K562 (cell line): ENCODE measurements around the gene ANTKMT. TPM values are rescaled to one million over a fixed set of nuclear protein-coding genes. Genes with fewer than 3 reads are reported as not detected.
A peak's percentile ranks its signal among the peaks of the same experiment; 100 is the strongest.

Experiments used
- ARID2 ChIP-seq: fragments of 450-650 bp; IDR thresholded peaks from 2 replicates; pipeline ENCODE4 v1.6.1; 2017; ENCODE audit warnings: antibody characterized with exemption, mild to moderate bottlenecking
- ARNT ChIP-seq, 2 experiments: fragments of 450-650 bp; IDR thresholded peaks; 2 replicates each; pipeline ENCODE4 v1.6.1; 2016; ENCODE audit warnings: mild to moderate bottlenecking in 1 of 2
- CBX2 ChIP-seq: fragments of 200-600 bp; sonication (generic); IDR thresholded peaks from one replicate; pipeline ENCODE4 v1.6.1; 2012; ENCODE audit warnings: mild to moderate bottlenecking, low read length, inconsistent platforms; ENCODE audit not compliant: insufficient read depth, poor library complexity, severe bottlenecking
- CBX3 ChIP-seq, 2 experiments: IDR thresholded peaks; 1 replicate in 1 of 2; 2 replicates in 1 of 2; pipeline ENCODE4 v1.6.1; 2012; ENCODE audit warnings: inconsistent platforms in 2 of 2, low read length in 2 of 2, borderline replicate concordance in 1 of 2, control low read depth in 1 of 2
- CHCHD3 ChIP-seq: fragments of 250-450 bp; sonication (Bioruptor Pico); IDR thresholded peaks from 2 replicates; pipeline ENCODE4 v2.1.2; 2022; ENCODE audit warnings: mild to moderate bottlenecking
- DPF2 ChIP-seq: fragments of 450-650 bp; IDR thresholded peaks from 2 replicates; pipeline ENCODE4 v1.6.1; 2016
- ETS2 ChIP-seq: IDR thresholded peaks from 2 replicates; pipeline ENCODE4 v1.6.1; 2016; ENCODE audit warnings: borderline replicate concordance, missing genetic modification characterization, mild to moderate bottlenecking, moderate library complexity, missing compliant biosample characterization; ENCODE audit not compliant: poor library complexity, severe bottlenecking
- FOXO4 ChIP-seq: fragments of 450-650 bp; formaldehyde crosslinking; IDR thresholded peaks from 2 replicates; pipeline ENCODE4 v1.4.0; 2020; ENCODE audit warnings: mild to moderate bottlenecking, moderate library complexity
- JUNB ChIP-seq: fragments of 450-650 bp; formaldehyde crosslinking; conservative IDR thresholded peaks from 2 replicates; pipeline ENCODE4 v1.4.0; 2020; ENCODE audit warnings: mild to moderate bottlenecking
- MECOM ChIP-seq: fragments of 250-450 bp; sonication (Bioruptor Pico); IDR thresholded peaks from 2 replicates; pipeline ENCODE4 v1.8.0; 2022; ENCODE audit warnings: inconsistent platforms
- NCOA6 ChIP-seq: fragments of 450-650 bp; IDR thresholded peaks from 2 replicates; pipeline ENCODE4 v1.6.1; 2017; ENCODE audit warnings: mild to moderate bottlenecking
- POLR3G ChIP-seq: IDR thresholded peaks from 2 replicates; pipeline ENCODE4 v1.6.1; 2011; ENCODE audit not compliant: insufficient read length, insufficient replicate concordance; ENCODE audit errors: extremely low read depth
- PREB ChIP-seq: sonication (generic); formaldehyde crosslinking; IDR thresholded peaks from 2 replicates; pipeline ENCODE4 v1.8.1; 2023; ENCODE audit warnings: mild to moderate bottlenecking, missing genetic modification reagents
- RHOXF2B ChIP-seq: fragments of 250-450 bp; sonication (Bioruptor Pico); conservative IDR thresholded peaks from 2 replicates; pipeline ENCODE4 v1.5.1; 2021
- SOX6 ChIP-seq: fragments of 450-650 bp; IDR thresholded peaks from 2 replicates; pipeline ENCODE4 v1.6.1; 2014; ENCODE audit warnings: mild to moderate bottlenecking
- THAP12 ChIP-seq: fragments of 250-450 bp; sonication (Bioruptor Pico); IDR thresholded peaks from 2 replicates; pipeline ENCODE4 v1.9.0; 2021; ENCODE audit warnings: mild to moderate bottlenecking, inconsistent platforms
- XRCC4 ChIP-seq: IDR thresholded peaks from one replicate; pipeline ENCODE4 v1.6.1; 2011; ENCODE audit not compliant: insufficient read depth, insufficient read length; ENCODE audit errors: extremely low read depth
- ZNF277 ChIP-seq: fragments of 250-450 bp; sonication (Bioruptor Pico); IDR thresholded peaks from 2 replicates; pipeline ENCODE4 v1.8.0; 2022; ENCODE audit warnings: inconsistent platforms, mild to moderate bottlenecking, moderate library complexity, borderline replicate concordance
- polyA plus RNA-seq, 8 experiments: library from polyadenylated mRNA; depleted of rRNA in 4 of 8; stranded (reverse) in 5 of 8; unstranded in 3 of 8; fragments of >200 nt; fragmentation: Nextera tagmentation in 2 of 8; fragmentation: Illumina TruSeq in 1 of 8; extraction: Ambion mirVana in 2 of 8; extraction: Trizol in 1 of 8; gene quantifications; 2 replicates each; pipeline versions ENCODE4 v1.2.1 to v1.2.3, GENCODE V29; 2011 to 2014; ENCODE audit warnings: inconsistent platforms in 1 of 8, missing spikeins in 1 of 8
- total RNA-seq, 7 experiments: library from RNA; depleted of rRNA in 6 of 7; stranded (reverse); fragments of >200 nt in 6 of 7; fragmentation: Illumina TruSeq in 2 of 7; extraction: Trizol in 2 of 7; gene quantifications; 2 replicates each; pipeline versions ENCODE4 v1.2.1 to v1.2.3, GENCODE V29; 2011 to 2021; ENCODE audit warnings: low replicate concordance in 1 of 7
- TF ChIP-seq, protein P1 (sequence below): fragments of 250-450 bp; sonication (Bioruptor Pico); IDR thresholded peaks from 2 replicates; pipeline ENCODE4 v1.4.0; 2020

ANTKMT gene
- total and polyA plus RNA-seq, 9 of the 15 experiments (the other 6 are each of a cell fraction or from before 2014, with no cell fraction given), result 0.58 to 217 (median 19.1) TPM

- TF ChIP-seq FOXO4 (CRISPR knock-in tag) (no peak), ARID2 (no peak), DPF2 (no peak), MECOM (no peak), NCOA6 (no peak), SOX6 (no peak), POLR3G (no peak), JUNB (CRISPR knock-in tag) (no peak), CBX2 (no peak), CHCHD3 (CRISPR knock-in tag) (no peak), RHOXF2B (CRISPR knock-in tag) (peak; percentile 93; the same call in 1 of the 2 replicates), XRCC4 (no peak), ETS2 (tag) (no peak), CBX3 (IDR thresholded peaks at IDR 0.05; ENCODE audit: borderline replicate concordance in 1 of 2, low read length in 2 of 2) (no peak), THAP12 (CRISPR knock-in tag) (peak; percentile 11; the same call in 1 of the 2 replicates), PREB (CRISPR knock-in tag) (no peak), ZNF277 (no peak), ARNT (IDR thresholded peaks at IDR 0.05) (no peak)
- TF ChIP-seq, protein P1, sequence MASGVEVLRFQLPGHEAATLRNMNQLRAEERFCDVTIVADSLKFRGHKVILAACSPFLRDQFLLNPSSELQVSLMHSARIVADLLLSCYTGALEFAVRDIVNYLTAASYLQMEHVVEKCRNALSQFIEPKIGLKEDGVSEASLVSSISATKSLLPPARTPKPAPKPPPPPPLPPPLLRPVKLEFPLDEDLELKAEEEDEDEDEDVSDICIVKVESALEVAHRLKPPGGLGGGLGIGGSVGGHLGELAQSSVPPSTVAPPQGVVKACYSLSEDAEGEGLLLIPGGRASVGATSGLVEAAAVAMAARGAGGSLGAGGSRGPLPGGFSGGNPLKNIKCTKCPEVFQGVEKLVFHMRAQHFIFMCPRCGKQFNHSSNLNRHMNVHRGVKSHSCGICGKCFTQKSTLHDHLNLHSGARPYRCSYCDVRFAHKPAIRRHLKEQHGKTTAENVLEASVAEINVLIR, result no peak
These were observed 37.4 kb upstream of the ANTKMT start (continued) for GRCh38 chr16:683396-684070.
